ENCODE results near the gene CEP44. TPM values are rescaled to one million over a fixed set of nuclear protein-coding genes. Genes with fewer than 3 reads are reported as not detected.

Gene CEP44
- total RNA-seq, 1 experiment from 2014 or later: 8.4 TPM

- Histone ChIP-seq H3K9me3 (ENCODE audit: low read length) (no peaks in the 10 kb centered on the region), H4K20me1 (ENCODE audit: low read length) (no peaks in the 10 kb centered on the region), H3K27ac (ENCODE audit: low read length) (no peak overlapping the region), H3K4me3 (ENCODE audit: low read length) (no peak overlapping the region), H3K9ac (ENCODE audit: low read length) (no peak overlapping the region), H3K79me2 (ENCODE audit: low read length) (no peaks in the 10 kb centered on the region), H3K4me2 (ENCODE audit: low read length) (no peak overlapping the region), H3F3A (ENCODE audit: low read length, unreplicated experiment) (no peaks in the 10 kb centered on the region), H2AFZ (ENCODE audit: low read length) (no peak overlapping the region), H3K4me1 (ENCODE audit: insufficient read depth, low read length) (peaks cover 13% of the 10 kb centered on the region; the same call in 1 of the 2 replicates), H3K9me2 (replicated peaks; ENCODE audit: low read length) (no peaks in the 10 kb centered on the region), H3K36me3 (ENCODE audit: low read depth, low read length) (no peaks in the 10 kb centered on the region), H3K27me3 (ENCODE audit: low read length) (no peaks in the 10 kb centered on the region)
- no peak for TF ChIP-seq EZH2phosphoT487 (IDR thresholded peaks at IDR 0.05; ENCODE audit: borderline replicate concordance, low read length)
- no peak for TF ChIP-seq EZH2 (IDR thresholded peaks at IDR 0.05; ENCODE audit: low read length, unreplicated experiment)
- no peak for TF ChIP-seq CTCF (conservative IDR thresholded peaks at IDR 0.05; ENCODE audit: low read depth, low read length)
- ATAC-seq (no peak), DNase-seq (no peak)
- POLR2A ChIA-PET (ENCODE audit: unreplicated experiment): no interaction called here
- intact Hi-C loops (cut with micrococcal nuclease): no loop called here
- BruUV-seq (replicated peaks): no TSS peak
- CTCF ChIA-PET: no interaction called here
Measured at GRCh38 chr4:174312993-174313392, 29.3 kb downstream of the CEP44 start.

GRCh38 chr4:174314274-174314673 is 30.6 kb downstream of the CEP44 start:
- H3K36me3 ChIP-seq (ENCODE audit: low read depth, low read length): no peaks in the 10 kb centered on the region; the same call in 1 of the 2 replicates
- no peak for DNase-seq
- H3K9me3 ChIP-seq (ENCODE audit: low read length): no peaks in the 10 kb centered on the region
- H2AFZ ChIP-seq (ENCODE audit: low read length): peak overlapping the region; percentile 63; the same call in 1 of the 2 replicates
- H3K4me3 ChIP-seq (ENCODE audit: low read length): no peak overlapping the region
- TF ChIP-seq EZH2 (IDR thresholded peaks at IDR 0.05; ENCODE audit: low read length, unreplicated experiment) (no peak), EZH2phosphoT487 (IDR thresholded peaks at IDR 0.05; ENCODE audit: borderline replicate concordance, low read length) (no peak), CTCF (conservative IDR thresholded peaks at IDR 0.05; ENCODE audit: low read depth, low read length) (no peak)
- H3K27me3 ChIP-seq (ENCODE audit: low read length): no peaks in the 10 kb centered on the region
- POLR2A ChIA-PET (ENCODE audit: unreplicated experiment): interaction anchor here (0.6 kb wide), 1 partner anchor 12 kb away, joined by 3 read pairs; no protein-coding TSS in a partner anchor
- intact Hi-C loops (cut with micrococcal nuclease): no loop called here
- H3F3A ChIP-seq (ENCODE audit: low read length, unreplicated experiment): no peaks in the 10 kb centered on the region
- H3K27ac ChIP-seq (ENCODE audit: low read length): no peak overlapping the region
- H3K9ac ChIP-seq (ENCODE audit: low read length): no peak overlapping the region
- H3K79me2 ChIP-seq (ENCODE audit: low read length): no peaks in the 10 kb centered on the region
- no peak overlapping the region for H3K4me2 ChIP-seq (ENCODE audit: low read length)
- CTCF ChIA-PET: no interaction called here
- no peak for ATAC-seq
- no peaks in the 10 kb centered on the region for H4K20me1 ChIP-seq (ENCODE audit: low read length)
- BruUV-seq (replicated peaks): no TSS peak
- H3K9me2 ChIP-seq (replicated peaks; ENCODE audit: low read length): no peaks in the 10 kb centered on the region
- H3K4me1 ChIP-seq (ENCODE audit: insufficient read depth, low read length): peaks cover 17% of the 10 kb centered on the region

GRCh38 chr4:174314770-174315169 is 31.1 kb downstream of the CEP44 start:
- peak; percentile 70 for ATAC-seq
- BruUV-seq (replicated peaks): no TSS peak
- no peak overlapping the region for H3K9ac ChIP-seq (ENCODE audit: low read length)
- H3K9me3 ChIP-seq (ENCODE audit: low read length): no peaks in the 10 kb centered on the region
- H3K4me1 ChIP-seq (ENCODE audit: insufficient read depth, low read length): peaks cover 17% of the 10 kb centered on the region
- TF ChIP-seq EZH2phosphoT487 (IDR thresholded peaks at IDR 0.05; ENCODE audit: borderline replicate concordance, low read length) (no peak), EZH2 (IDR thresholded peaks at IDR 0.05; ENCODE audit: low read length, unreplicated experiment) (no peak), CTCF (conservative IDR thresholded peaks at IDR 0.05; ENCODE audit: low read depth, low read length) (no peak)
- H3K27ac ChIP-seq (ENCODE audit: low read length): no peak overlapping the region
- no peaks in the 10 kb centered on the region for H3K79me2 ChIP-seq (ENCODE audit: low read length)
- H3K9me2 ChIP-seq (replicated peaks; ENCODE audit: low read length): no peaks in the 10 kb centered on the region
- intact Hi-C loops (cut with micrococcal nuclease): loop anchor here (5.0 kb wide), 2 partner anchors 37 to 157 kb away; no protein-coding TSS in a partner anchor
- H3K4me2 ChIP-seq (ENCODE audit: low read length): no peak overlapping the region
- H3K36me3 ChIP-seq (ENCODE audit: low read depth, low read length): no peaks in the 10 kb centered on the region; the same call in 1 of the 2 replicates
- peak overlapping the region; percentile 63; the same call in 1 of the 2 replicates for H2AFZ ChIP-seq (ENCODE audit: low read length)
- ChIA-PET POLR2A (ENCODE audit: unreplicated experiment) (interaction anchor here (0.6 kb wide), 1 partner anchor 12 kb away, joined by 3 read pairs; no protein-coding TSS in a partner anchor), CTCF (interaction anchor here (0.6 kb wide), 1 partner anchor 436 kb away, joined by 3 read pairs; no protein-coding TSS in a partner anchor)
- no peaks in the 10 kb centered on the region for H3F3A ChIP-seq (ENCODE audit: low read length, unreplicated experiment)
- no peak overlapping the region for H3K4me3 ChIP-seq (ENCODE audit: low read length)
- H4K20me1 ChIP-seq (ENCODE audit: low read length): no peaks in the 10 kb centered on the region
- no peaks in the 10 kb centered on the region for H3K27me3 ChIP-seq (ENCODE audit: low read length)
- DNase-seq: peak; percentile 46
